DOHH2 (cell line): Measurements from ENCODE around the gene SNRPA.

Source experiments
- H3F3A ChIP-seq: fragments of 200-600 bp; sonication (generic), shearing (Covaris generic); 2 replicates; pipeline ENCODE4 v1.6.0; 2016; ENCODE audit warnings: antibody characterized with exemption, mild to moderate bottlenecking; ENCODE audit not compliant: control insufficient read depth, insufficient read depth
- H3K27ac ChIP-seq: fragments of 200-600 bp; sonication (generic); 2 replicates; pipeline ENCODE4 v1.5.1; 2014; ENCODE audit warnings: low read depth, mild to moderate bottlenecking, low read length, moderate library complexity
- H3K27me3 ChIP-seq: fragments of 200-600 bp; sonication (generic); 2 replicates; pipeline ENCODE4 v1.6.1; 2014; ENCODE audit warnings: mild to moderate bottlenecking, low read length, mixed read lengths; ENCODE audit not compliant: control insufficient read depth
- H3K36me3 ChIP-seq: fragments of 200-600 bp; sonication (generic); 2 replicates; pipeline ENCODE4 v1.6.1; 2014; ENCODE audit warnings: mild to moderate bottlenecking, low read length, moderate library complexity, mixed read lengths; ENCODE audit not compliant: control insufficient read depth
- H3K4me1 ChIP-seq: fragments of 200-600 bp; sonication (generic); 2 replicates; pipeline ENCODE4 v1.6.1; 2014; ENCODE audit warnings: mild to moderate bottlenecking, low read length, mixed read lengths; ENCODE audit not compliant: control insufficient read depth
- H3K4me2 ChIP-seq: fragments of 200-600 bp; sonication (generic); 2 replicates; pipeline ENCODE4 v1.6.0; 2014; ENCODE audit warnings: mild to moderate bottlenecking, low read length, moderate library complexity
- H3K4me3 ChIP-seq: fragments of 200-600 bp; sonication (generic); 2 replicates; pipeline ENCODE4 v1.5.1; 2014; ENCODE audit warnings: mild to moderate bottlenecking, low read length, mixed read lengths
- H3K79me2 ChIP-seq: fragments of 200-600 bp; sonication (generic); 2 replicates; pipeline ENCODE4 v1.6.1; 2014; ENCODE audit warnings: mild to moderate bottlenecking, low read length, mixed read lengths; ENCODE audit not compliant: control insufficient read depth
- H3K9me2 ChIP-seq: fragments of 200-600 bp; sonication (generic); replicated peaks from 2 replicates; pipeline ENCODE4 v1.6.1; 2014; ENCODE audit warnings: mild to moderate bottlenecking, low read length, mixed read lengths; ENCODE audit not compliant: control insufficient read depth
- H3K9me3 ChIP-seq: fragments of 200-600 bp; sonication (generic); 2 replicates; pipeline ENCODE4 v1.6.1; 2014; ENCODE audit warnings: antibody characterized with exemption, low read length, mixed read lengths; ENCODE audit not compliant: control insufficient read depth, insufficient read depth
- H4K20me1 ChIP-seq: fragments of 200-600 bp; sonication (generic); 2 replicates; pipeline ENCODE4 v1.6.0; 2014; ENCODE audit warnings: low read depth, mild to moderate bottlenecking, antibody characterized with exemption, low read length, moderate library complexity; ENCODE audit not compliant: control insufficient read depth, insufficient read depth
- EZH2phosphoT487 ChIP-seq: fragments of 200-600 bp; sonication (generic); IDR thresholded peaks from 2 replicates; pipeline ENCODE4 v1.6.1; 2017; ENCODE audit warnings: borderline replicate concordance, mild to moderate bottlenecking, antibody characterized with exemption, low read length, moderate library complexity, mixed read lengths
- TF ChIP-seq, protein P1 (sequence below): fragments of 200-600 bp; sonication (generic); IDR thresholded peaks from one replicate; pipeline ENCODE4 v1.5.1; 2014; ENCODE audit warnings: antibody characterized with exemption, mild to moderate bottlenecking, low read depth, low read length; ENCODE audit not compliant: poor library complexity, severe bottlenecking

The SNRPA gene

GRCh38 chr19:40718774-40719391 lies 32.1 kb upstream of the SNRPA start:
- H3K27me3 ChIP-seq, result no peaks in the 10 kb centered on the region
- H3K4me2 ChIP-seq, result peak overlapping the region; percentile 97
- peaks cover 42% of the 10 kb centered on the region for H3K4me1 ChIP-seq
- H3K79me2 ChIP-seq, result peaks cover 37% of the 10 kb centered on the region
- no peak overlapping the region for H3K27ac ChIP-seq
- no peaks in the 10 kb centered on the region; the same call in 1 of the 2 replicates for H3F3A ChIP-seq
- H4K20me1 ChIP-seq, result no peaks in the 10 kb centered on the region
- H3K36me3 ChIP-seq, result no peaks in the 10 kb centered on the region
- no peaks in the 10 kb centered on the region for H3K9me3 ChIP-seq
- TF ChIP-seq EZH2phosphoT487, result no peak
- TF ChIP-seq, protein P1, sequence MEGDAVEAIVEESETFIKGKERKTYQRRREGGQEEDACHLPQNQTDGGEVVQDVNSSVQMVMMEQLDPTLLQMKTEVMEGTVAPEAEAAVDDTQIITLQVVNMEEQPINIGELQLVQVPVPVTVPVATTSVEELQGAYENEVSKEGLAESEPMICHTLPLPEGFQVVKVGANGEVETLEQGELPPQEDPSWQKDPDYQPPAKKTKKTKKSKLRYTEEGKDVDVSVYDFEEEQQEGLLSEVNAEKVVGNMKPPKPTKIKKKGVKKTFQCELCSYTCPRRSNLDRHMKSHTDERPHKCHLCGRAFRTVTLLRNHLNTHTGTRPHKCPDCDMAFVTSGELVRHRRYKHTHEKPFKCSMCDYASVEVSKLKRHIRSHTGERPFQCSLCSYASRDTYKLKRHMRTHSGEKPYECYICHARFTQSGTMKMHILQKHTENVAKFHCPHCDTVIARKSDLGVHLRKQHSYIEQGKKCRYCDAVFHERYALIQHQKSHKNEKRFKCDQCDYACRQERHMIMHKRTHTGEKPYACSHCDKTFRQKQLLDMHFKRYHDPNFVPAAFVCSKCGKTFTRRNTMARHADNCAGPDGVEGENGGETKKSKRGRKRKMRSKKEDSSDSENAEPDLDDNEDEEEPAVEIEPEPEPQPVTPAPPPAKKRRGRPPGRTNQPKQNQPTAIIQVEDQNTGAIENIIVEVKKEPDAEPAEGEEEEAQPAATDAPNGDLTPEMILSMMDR, result no peak
- no peaks in the 10 kb centered on the region for H3K9me2 ChIP-seq
- H3K4me3 ChIP-seq, result peak overlapping the region; percentile 78

DNA sequence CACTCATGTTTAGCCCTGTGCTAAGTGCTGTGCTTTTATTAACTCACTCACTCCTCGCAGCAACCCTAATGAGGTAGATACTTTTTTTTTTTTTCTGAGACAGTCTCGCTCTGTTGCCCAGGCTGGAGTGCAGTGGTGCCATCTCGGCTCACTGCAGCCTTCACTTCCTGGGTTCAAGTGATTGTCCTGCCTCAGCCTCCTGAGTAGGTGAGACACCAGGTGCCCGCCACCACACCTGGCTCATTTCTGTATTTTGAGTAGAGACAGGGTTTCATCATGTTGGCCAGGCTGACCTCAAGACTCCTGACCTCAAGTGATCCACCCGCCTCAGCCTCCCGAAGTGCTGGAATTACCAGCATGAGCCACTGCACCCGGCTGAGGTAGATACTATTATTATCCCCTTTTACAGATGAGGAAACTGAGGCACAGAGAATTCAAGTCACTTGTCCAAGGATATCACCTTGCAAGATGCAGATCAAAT lies 31.5 kb upstream of the SNRPA start:
- Histone ChIP-seq H3K4me2 (peak overlapping the region; percentile 97), H3K36me3 (no peaks in the 10 kb centered on the region), H3K27ac (no peak overlapping the region), H3K4me1 (peaks cover 39% of the 10 kb centered on the region), H3K9me3 (no peaks in the 10 kb centered on the region), H3F3A (no peaks in the 10 kb centered on the region; the same call in 1 of the 2 replicates), H4K20me1 (no peaks in the 10 kb centered on the region), H3K79me2 (peaks cover 35% of the 10 kb centered on the region), H3K9me2 (no peaks in the 10 kb centered on the region), H3K27me3 (no peaks in the 10 kb centered on the region), H3K4me3 (peak overlapping the region; percentile 78)
- TF ChIP-seq, protein P1, result no peak
- no peak for TF ChIP-seq EZH2phosphoT487

- H3K27me3 ChIP-seq, result no peaks in the 10 kb centered on the region
- no peak overlapping the region for H3K27ac ChIP-seq
- peaks cover 26% of the 10 kb centered on the region for H3K79me2 ChIP-seq
- H3K9me3 ChIP-seq, result no peaks in the 10 kb centered on the region
- no peaks in the 10 kb centered on the region for H3K9me2 ChIP-seq
- H3F3A ChIP-seq, result no peaks in the 10 kb centered on the region; the same call in 1 of the 2 replicates
- H3K4me1 ChIP-seq, result peaks cover 27% of the 10 kb centered on the region
- TF ChIP-seq EZH2phosphoT487, result no peak
- TF ChIP-seq, protein P1, result no peak
- no peaks in the 10 kb centered on the region for H4K20me1 ChIP-seq
- H3K4me3 ChIP-seq, result no peak overlapping the region
- H3K36me3 ChIP-seq, result no peaks in the 10 kb centered on the region
- H3K4me2 ChIP-seq, result no peak overlapping the region
Measured at GRCh38 chr19:40721140-40721486, 29.9 kb upstream of the SNRPA start.
